ENCODE measurements around the gene ZNF497. TPM values are rescaled to one million over a fixed set of nuclear protein-coding genes. Genes with fewer than 3 reads are reported as not detected.

ZNF497 gene
- total and polyA plus RNA-seq, 9 of the 15 experiments (the other 6 are each of a cell fraction or from before 2014, with no cell fraction given), result 0.06 to 0.98 (median 0.44) TPM; not detected in 1

- TF ChIP-seq, protein P1, sequence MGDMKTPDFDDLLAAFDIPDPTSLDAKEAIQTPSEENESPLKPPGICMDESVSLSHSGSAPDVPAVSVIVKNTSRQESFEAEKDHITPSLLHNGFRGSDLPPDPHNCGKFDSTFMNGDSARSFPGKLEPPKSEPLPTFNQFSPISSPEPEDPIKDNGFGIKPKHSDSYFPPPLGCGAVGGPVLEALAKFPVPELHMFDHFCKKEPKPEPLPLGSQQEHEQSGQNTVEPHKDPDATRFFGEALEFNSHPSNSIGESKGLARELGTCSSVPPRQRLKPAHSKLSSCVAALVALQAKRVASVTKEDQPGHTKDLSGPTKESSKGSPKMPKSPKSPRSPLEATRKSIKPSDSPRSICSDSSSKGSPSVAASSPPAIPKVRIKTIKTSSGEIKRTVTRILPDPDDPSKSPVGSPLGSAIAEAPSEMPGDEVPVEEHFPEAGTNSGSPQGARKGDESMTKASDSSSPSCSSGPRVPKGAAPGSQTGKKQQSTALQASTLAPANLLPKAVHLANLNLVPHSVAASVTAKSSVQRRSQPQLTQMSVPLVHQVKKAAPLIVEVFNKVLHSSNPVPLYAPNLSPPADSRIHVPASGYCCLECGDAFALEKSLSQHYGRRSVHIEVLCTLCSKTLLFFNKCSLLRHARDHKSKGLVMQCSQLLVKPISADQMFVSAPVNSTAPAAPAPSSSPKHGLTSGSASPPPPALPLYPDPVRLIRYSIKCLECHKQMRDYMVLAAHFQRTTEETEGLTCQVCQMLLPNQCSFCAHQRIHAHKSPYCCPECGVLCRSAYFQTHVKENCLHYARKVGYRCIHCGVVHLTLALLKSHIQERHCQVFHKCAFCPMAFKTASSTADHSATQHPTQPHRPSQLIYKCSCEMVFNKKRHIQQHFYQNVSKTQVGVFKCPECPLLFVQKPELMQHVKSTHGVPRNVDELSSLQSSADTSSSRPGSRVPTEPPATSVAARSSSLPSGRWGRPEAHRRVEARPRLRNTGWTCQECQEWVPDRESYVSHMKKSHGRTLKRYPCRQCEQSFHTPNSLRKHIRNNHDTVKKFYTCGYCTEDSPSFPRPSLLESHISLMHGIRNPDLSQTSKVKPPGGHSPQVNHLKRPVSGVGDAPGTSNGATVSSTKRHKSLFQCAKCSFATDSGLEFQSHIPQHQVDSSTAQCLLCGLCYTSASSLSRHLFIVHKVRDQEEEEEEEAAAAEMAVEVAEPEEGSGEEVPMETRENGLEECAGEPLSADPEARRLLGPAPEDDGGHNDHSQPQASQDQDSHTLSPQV (IDR thresholded peaks at IDR 0.05), result peak; percentile 86
- TF ChIP-seq ILK (tag; IDR thresholded peaks at IDR 0.05; ENCODE audit: borderline replicate concordance, low read depth) (no peak), ZBTB8A (IDR thresholded peaks at IDR 0.05; ENCODE audit: partially characterized antibody) (no peak), RBFOX2 (IDR thresholded peaks at IDR 0.05; ENCODE audit: low read depth, low read length) (peak; percentile 100), HDAC6 (IDR thresholded peaks at IDR 0.05; ENCODE audit: low read depth, low read length) (0 out of 2 replicates have a peak, but pooled peaks have one; percentile 53), TAL1 (IDR thresholded peaks at IDR 0.05) (peak; percentile 39), BCOR (IDR thresholded peaks at IDR 0.05) (peak; percentile 79), GATAD2B (IDR thresholded peaks at IDR 0.05; ENCODE audit: borderline replicate concordance) (0 out of 2 replicates have a peak, but pooled peaks have one; percentile 54), ZNF324 (CRISPR knock-in tag; IDR thresholded peaks at IDR 0.05) (no peak), TBL1XR1 (IDR thresholded peaks at IDR 0.05; ENCODE audit: low read length in 2 of 2) (no peak), RFX7 (CRISPR knock-in tag; IDR thresholded peaks at IDR 0.05) (no peak), HMBOX1 (IDR thresholded peaks at IDR 0.05) (no peak)
- TF ChIP-seq, protein P2, sequence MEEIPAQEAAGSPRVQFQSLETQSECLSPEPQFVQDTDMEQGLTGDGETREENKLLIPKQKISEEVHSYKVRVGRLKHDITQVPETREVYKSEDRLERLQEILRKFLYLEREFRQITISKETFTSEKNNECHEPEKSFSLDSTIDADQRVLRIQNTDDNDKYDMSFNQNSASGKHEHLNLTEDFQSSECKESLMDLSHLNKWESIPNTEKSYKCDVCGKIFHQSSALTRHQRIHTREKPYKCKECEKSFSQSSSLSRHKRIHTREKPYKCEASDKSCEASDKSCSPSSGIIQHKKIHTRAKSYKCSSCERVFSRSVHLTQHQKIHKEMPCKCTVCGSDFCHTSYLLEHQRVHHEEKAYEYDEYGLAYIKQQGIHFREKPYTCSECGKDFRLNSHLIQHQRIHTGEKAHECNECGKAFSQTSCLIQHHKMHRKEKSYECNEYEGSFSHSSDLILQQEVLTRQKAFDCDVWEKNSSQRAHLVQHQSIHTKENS (CRISPR knock-in tag; IDR thresholded peaks at IDR 0.05), result no peak
- TF ChIP-seq, protein P3, sequence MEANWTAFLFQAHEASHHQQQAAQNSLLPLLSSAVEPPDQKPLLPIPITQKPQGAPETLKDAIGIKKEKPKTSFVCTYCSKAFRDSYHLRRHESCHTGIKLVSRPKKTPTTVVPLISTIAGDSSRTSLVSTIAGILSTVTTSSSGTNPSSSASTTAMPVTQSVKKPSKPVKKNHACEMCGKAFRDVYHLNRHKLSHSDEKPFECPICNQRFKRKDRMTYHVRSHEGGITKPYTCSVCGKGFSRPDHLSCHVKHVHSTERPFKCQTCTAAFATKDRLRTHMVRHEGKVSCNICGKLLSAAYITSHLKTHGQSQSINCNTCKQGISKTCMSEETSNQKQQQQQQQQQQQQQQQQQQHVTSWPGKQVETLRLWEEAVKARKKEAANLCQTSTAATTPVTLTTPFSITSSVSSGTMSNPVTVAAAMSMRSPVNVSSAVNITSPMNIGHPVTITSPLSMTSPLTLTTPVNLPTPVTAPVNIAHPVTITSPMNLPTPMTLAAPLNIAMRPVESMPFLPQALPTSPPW (CRISPR knock-in tag; IDR thresholded peaks at IDR 0.05), result peak; percentile 34; the same call in 1 of the 2 replicates
- TF ChIP-seq, protein P4, sequence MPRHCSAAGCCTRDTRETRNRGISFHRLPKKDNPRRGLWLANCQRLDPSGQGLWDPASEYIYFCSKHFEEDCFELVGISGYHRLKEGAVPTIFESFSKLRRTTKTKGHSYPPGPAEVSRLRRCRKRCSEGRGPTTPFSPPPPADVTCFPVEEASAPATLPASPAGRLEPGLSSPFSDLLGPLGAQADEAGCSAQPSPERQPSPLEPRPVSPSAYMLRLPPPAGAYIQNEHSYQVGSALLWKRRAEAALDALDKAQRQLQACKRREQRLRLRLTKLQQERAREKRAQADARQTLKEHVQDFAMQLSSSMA (CRISPR knock-in tag; IDR thresholded peaks at IDR 0.05), result no peak
These were observed 57.3 kb downstream of the ZNF497 start, which contains the start of gene ERVK3-1 (continued) for GRCh38 chr19:58305065-58305931.

All from K562 (cell line).